CD1c-positive myeloid dendritic cell (primary cell): ENCODE data around the gene PLPP3.
A peak's percentile ranks its signal among the peaks of the same experiment; 100 is the strongest.
"Not testable (repeated sequence)": the region's sequence is repeated elsewhere in the genome, so short reads cannot be mapped to it uniquely, and the experiment has no call there.

Source experiments
- DNase-seq: peaks from one replicate; pipeline ENCODE4 v3.0.0-alpha.2; 2016; ENCODE audit errors: extremely low spot score

The PLPP3 gene

DNA sequence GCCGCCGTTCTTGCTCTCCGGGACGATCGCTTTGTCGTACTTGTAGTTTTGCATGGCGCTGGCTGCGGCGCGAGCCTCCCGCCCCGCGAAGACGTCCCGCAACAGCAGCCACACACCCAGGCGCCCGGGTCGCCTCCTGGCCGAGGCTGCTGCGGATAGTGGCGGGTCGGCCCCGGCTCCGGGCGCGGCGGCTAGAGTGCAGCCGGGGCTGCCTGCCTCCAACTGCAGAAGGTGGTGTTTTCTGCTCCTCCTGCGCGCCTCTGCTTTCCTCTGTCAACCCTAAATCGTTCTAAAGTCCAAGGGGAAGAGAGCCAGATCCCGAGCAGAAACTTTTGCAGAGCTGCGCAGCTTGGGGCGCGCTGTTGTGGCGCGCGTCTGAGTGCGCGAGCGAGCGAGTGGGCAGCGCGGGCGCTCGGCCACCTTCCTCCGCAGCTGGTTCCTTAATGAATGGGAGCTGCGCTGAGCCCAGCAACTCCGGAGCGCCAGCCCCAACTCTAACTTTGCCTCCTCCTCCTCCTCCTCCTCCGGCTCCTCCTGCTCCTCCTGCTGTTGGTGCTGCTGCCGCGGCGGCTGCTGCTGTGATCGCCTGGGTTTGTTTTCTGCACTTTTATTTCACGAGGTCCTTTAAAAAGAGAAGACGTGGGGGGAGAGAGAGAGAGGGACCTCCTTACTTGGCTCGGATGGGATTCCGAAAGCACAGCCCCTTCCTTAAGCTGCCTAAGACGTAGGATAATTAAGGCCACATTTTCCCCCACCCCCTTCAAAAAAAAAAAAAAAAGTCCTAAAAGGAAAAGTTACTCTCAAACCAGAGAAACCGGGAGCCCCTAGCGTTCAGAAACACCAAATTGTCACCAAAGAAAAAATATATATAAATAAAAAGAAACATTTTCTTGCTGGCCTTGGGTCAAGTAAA, at the start of gene PLPP3:
Gene PLPP3 (minus strand): TSS at position 601 of the 913 bp plus-strand sequence. CDS start 547 bp downstream, at position 54.
- peak; percentile 85 for DNase-seq

DNA sequence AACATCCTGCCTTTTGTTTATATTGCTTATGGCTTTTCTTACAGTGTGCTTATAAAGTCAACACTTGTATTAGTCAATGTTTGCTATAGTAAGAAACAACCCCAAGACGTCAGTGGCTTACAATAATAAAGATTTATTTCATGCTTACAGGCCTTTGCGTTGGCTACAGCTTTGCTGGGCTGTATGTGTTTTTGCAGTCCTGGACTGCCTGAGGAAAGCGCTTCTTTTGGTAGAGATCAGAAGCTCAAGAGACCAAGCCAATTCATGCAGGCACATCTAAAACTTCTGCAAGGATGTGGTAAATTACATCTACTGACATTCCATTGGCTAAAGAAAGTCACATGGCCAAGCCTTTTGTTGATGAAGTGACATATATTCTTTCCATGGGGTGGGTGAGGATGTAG, 48.3 kb upstream of the PLPP3 start:
- DNase-seq, result no peak

DNA sequence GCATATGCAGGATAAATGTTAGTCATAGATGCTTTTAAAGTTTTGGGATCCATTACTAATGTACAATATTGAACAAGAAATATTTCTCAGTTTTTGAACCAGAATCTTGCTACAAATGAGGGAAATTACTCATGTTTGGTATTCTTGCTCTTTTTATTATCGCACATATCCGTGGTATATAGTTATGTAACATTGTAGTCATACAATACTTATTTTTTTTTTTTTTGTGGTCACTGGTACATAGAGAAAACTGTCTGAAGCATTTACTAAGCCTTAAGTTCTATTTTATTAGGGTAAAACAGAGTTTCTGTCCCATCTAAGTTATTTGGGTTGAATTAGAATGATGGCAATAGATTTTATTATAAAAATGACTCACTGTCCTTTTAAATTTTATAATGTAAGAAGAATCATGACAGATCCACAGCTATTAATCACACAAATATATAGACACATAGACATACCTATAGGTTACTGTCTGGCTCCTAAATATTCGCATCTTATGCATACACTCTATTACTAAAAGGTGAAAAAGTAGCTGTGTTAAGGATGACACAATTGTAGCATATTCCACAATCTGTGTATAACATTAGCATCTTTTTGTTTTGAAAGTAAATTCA, 47.8 kb upstream of the PLPP3 start:
- DNase-seq, result no peak

DNA sequence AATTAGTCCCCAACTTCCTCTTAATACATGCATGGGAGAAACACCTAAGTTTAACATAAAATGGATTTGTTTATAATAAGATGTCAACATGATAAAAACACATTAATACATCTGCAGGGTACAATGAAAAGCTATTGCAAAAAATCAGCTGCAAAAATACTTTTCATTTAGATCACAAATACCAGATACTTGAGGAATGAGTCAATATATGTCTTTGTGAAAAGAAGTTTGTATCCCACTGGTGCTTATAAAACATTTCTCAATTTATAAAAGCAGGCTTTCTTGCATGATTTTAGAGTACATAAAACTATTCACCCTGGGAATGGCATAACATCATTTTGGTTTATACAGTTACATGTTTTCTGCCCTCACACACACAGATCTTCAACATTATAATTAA, 47.2 kb upstream of the PLPP3 start:
- no peak for DNase-seq

DNA sequence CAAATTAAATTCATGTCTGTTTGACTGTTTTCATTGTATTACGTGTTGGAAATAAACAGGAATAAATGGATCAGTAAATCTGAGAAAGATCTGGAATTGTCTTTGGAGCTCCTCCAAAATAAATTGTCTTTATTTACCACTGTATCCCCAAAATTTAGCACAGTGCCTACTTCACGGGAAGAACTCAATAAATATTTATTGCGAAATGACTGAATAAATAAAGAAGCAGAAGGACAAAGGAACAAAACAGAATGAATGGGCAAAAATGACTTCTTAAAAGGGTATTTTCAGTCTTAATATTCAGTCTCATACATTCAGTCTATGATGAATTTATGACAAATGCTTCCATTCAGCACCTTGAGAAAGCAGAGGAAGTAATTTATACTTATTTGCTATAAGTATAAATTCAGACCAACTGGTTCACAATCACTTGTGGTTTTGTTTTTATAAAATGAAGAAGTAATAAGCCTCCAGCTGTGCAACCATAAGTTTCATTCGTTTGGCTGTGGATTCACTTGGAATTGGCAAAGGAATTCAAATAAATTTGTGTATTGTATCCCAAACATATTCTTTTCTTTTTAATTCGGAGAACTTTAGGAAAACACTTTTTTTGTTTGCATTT, 46.6 kb upstream of the PLPP3 start:
- DNase-seq, result no peak

DNA sequence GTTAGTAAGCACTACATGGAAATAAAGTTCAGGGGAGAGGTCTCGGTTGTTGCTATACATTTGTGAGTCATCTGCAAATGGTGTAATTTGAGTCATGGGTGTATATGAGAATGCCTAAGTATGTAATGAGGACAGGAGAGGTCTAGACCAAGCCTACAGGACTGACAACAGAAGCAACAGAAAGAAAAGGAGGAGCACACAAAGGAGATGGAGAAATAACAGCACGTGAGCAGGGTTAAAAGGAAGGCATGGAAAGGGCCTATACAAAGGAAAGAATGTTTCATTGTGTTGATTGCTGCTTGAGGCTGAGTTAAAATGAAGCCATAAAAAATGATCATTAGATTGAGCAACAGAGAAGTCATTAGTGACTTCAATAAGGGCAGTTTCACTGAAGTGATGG, 37.8 kb upstream of the PLPP3 start:
- DNase-seq, result no peak

DNA sequence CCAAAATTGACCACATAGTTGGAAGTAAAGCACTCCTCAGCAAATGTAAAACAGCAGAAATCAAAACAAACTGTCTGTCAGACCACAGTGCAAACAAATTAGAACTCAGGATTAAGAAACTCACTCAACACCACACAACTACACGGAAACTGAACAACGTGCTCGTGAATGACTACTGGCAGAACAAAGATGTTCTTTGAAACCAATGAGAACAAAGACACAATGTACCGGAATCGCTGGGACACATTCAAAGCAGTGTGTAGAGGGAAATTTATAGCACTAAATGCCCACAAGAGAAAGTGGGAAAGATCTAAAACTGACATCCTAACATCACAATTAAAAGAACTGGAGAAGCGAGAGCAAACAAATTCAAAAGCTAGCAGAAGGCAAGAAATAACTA, 31.4 kb upstream of the PLPP3 start:
- DNase-seq, result not testable (repeated sequence)

DNA sequence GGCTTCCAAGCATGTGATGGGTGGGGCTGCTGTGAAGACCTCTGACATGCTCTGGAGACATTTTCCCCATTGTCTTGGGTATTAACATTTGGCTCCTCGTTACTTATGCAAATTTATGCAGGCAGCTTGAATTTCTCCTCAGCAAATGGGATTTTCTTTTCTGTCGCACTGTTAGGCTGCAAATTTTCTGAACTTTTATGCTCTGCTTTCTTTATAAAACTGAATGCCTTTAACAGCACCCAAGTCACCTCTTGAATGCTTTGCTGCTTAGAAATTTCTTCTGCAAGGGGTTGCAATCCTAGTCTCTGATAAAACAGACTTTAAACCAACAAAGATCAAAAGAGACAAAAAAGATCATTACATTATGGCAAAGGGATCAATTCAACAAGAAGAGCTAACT, 30.7 kb upstream of the PLPP3 start:
- DNase-seq, result not testable (repeated sequence)

DNA sequence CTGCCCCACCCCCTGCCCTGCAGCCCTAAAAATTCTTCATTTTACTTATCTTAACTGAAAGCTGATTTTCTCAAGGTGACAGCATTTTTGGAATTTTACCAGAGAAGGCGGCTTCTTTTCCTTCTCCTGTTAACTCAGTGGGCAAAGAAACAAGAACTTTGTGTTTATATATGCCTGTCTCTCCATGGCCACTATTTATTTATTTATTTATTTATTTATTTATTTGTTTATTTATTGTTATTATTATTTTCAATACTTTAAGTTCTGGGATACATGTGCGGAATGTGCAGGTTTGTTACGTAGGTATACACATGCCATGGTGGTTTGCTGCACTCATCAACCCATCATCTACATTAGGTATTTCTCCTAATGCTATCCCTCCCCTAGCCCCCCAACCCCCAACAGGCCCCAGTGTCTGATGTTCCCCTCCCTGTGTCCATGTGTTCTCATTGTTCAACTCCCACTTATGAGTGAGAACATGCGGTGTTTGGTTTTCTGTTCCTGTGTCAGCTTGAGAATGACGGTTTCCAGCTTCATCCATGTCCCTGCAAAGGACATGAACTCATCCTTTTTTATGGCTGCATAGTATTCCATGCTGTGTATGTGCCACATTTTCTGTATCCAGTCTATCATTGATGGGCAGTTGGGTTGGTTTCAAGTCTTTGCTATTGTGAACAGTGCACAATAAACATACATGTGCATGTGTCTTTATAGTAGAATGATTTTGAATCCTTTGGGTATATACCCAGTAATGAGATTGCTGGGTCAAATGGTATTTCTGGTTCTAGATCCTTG, 16.2 kb upstream of the PLPP3 start:
- DNase-seq, result not testable (repeated sequence)

DNA sequence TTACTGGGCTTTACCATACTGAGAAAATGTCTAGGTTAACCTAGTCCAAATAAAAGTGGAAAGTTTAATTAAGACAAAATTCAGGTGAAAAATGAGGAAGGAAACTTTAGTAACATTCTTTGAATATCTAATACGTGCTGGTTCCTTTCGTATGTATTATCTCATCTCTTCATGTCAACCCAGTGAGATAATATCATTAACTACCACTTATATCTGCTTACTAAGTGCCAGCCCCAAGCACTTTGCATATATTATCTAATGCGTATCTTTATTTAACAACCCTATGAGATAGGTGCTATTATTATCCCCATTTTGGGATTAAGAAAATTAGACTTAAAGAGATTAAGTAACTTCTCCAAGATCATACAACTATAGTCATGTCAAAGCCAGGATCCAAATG, 12.5 kb upstream of the PLPP3 start:
- no peak for DNase-seq

DNA sequence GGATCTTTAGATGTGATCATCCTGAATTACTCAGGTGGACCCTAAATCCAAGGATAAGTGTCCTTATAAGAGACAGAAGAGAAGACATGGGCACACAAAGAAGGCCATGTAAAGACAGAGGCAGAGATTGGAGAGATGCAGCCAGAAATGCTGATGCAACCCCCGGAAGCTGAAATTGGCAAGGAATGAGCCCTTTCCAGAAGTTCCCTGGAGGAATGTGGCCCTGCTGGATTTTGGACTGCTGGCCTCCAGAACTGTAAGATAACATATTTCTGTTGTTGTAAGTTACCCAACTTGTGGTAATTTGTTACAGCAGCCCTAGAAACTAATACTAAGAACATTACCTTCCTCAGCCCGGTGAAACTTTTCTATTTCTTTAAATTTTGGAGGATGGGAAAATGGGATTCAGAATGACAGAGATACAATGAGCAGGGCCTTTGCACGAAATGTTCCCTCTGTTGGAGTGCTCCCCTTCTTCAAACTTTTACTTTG, 11.2 kb upstream of the PLPP3 start:
- no peak for DNase-seq

DNA sequence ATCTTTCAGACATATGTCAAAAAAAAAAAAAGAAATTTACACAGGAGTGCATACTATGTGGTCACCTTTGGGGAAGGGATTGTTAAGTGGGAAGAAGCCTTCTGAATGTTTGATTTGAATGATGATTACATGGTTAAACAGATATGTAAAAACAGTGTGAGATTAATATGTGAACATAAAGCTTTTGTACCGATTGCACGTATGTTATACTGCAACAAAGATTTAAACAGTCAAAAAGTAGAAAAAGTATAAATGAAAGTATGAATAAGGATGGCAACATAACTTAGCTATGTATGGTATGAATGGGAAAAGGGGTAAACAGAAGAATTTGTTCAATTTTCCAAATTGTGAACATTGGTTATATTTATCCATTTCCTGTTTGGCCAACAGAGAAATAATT, 10.0 kb upstream of the PLPP3 start:
- no peak for DNase-seq

DNA sequence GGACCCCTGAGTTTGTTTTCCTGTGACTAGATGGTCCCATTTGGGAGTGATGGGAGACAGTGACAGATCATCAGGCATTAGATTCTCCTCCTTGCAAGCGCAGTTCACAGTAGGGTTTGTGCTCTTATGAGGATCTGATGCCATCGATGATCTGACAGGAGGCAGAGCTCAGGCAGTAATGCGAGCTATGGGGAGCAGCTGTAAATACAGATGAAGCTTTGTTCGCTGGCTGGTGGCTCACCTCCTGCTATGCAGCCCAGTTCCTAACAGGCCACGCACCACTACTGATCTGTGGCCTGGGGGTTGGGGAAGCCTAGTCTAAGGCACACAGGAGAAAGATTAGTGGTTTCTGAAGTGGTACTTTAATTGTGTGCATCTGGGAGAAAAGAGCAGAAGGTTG, 7.1 kb upstream of the PLPP3 start:
- DNase-seq, result no peak

DNA sequence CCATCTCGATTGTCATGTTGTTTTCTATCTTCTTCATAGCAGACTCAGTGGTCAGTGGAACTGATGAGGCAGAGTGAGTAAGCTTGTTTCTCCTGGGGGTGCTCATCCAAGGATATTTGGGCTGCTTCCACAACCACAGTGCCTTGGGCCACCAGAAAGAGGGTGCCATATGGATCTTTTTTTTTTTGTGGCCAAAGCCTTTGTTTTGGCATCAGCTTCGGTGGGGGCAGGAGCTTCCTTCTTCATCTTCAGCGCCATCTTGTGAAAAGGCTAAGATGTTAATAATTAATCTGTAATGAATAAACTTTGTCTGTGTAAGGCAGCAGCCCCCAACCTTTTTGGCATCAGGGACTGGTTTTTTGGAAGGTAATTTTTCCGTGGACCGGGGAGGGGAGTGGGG, 6.6 kb upstream of the PLPP3 start:
- DNase-seq, result no peak

DNA sequence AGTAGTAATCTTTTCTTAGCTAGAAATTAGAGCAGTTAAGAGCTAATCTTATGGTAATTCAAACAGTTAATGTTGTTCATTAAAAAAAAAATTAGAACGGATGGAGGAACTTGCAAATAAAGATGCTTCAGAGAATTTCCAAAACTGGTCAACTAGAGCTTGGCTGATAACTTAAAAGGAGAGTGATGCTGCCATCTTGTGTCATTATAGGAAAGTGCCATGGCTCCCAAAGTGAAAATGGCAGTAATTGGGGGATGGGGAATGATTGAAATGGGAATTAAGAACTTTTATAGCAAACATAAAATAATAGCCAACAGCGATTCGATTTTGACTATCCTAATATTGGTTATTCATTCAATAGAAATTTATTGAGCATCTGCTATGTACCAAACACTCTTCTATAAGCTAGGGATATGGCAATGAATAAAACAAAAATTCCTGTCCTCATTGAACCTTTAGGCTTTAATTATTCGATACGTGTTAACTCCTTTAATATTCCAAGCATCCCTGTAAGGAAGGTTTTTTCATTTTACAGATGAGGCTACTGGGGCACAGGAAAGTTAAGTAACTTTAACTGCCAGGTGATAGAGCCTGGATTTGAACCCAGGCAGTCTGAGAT, 5.7 kb upstream of the PLPP3 start:
- peak; percentile 73 for DNase-seq

DNA sequence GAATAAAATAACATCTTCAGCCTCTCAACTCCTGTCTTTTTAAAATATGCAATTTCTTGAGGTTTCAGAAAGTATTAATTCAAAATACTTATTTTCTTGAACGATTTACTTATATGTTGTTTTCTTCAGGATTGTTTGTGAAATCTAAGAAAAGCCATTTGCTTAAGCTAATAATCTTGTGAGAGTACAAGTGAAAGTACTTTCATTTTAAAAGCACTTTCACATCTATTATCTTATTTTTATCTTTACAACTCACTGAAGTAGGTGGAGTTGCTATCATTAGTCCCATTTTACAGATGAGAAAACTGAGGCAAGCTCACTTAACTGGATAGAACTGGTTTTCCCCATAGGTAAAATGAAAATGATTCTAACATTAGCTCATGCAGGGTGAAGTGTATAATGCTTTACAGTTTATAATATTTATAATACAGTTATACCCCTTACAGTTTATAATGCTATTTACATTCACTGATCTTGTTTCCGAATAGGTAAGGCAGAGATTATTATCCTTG, 4.7 kb upstream of the PLPP3 start:
- DNase-seq, result no peak

DNA sequence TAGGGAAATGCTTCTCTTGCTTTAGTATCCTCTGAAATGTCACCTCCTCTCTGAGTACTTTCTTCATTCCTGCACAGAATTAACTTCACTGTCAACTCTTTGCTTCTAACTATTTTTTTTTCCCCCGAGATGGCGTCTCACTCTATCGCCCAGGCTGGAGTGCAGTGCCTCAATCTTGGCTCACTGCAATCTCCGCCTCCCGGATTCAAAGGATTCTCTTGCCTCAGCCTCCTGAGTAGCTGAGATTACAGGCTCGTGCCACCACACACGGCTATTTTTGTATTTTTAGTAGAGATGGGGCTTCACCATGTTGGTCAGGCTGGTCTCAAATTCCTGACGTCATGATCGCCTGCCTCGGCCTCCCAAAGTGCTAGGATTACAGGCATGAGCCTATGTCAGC, 1.4 kb upstream of the PLPP3 start:
- no peak for DNase-seq

DNA sequence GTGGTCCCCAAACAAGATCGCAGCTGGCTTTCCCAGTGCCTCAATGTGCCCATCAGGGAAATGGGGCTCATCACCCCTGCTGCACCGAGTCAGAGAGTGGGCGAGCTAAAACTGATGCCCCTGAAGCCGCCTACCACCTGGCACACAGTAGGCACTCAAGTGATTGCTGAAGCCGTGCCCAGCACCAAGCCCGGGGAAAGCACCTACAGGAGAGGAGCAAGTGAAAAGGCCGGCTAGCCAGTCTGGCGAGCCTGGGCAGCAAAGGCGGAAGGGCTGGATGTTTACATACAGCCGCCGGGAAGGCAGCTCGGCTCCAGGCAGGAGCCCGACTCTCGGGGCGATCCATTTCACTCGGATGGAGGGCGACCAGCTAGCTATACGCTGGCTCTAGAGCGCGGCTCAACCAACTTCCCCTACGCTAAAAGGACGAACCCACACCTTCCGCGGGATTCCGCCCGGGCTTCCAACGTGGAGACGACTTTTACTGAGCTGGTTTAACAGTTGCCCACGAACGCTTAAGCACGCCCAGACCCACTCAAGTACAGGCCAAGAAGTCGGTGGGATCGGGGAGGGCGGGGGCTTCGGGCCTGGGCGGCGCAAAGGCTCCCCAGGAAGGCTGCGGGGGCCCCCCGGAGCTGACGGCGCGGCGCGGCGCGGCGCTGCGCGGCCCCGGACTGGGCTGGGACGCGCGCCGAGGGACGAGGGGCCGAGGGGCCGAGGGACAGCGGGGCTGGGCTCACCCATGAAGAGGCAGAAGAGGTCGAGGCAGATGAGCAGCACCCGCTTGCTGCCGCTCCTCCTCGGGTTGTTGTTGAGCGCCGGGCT, 1.0 kb downstream of the PLPP3 start:
- DNase-seq, result peak; percentile 58

DNA sequence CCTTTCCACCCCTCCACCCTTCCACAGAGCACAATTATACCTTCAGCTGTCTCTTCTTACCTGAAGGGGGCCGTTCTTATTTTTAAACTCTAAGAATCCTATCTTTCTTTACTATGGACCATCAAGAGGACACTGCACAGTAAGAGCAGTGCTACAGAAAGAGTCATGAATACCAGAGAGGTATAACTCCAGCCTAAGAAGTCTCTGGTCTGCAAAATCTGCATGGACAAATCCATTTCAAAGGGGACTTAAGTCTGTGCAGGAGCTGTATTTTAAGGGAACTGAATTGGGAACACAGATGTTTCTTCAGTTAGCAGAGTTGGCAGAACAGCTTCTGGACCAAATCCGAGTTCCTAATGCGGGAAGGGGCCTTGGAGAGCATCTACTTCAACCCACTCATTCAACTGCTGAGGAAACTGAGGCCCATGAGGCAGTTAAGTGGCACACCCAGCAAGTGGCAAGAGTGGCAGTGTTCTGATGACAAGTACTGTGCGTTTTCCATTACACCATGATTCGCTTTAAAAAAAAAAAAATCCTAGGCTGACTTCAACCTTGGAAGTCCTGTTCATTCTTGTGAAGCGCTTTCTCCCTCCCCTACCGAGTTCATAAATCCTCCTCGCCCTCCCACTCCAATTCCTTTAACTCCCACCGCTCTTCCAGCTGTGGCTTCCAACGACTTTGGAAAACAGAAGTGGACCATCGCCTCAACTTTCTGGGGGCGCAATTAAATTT, 1.8 kb downstream of the PLPP3 start:
- DNase-seq, result no peak
